H1 (cell line): ENCODE measurements around the gene COL4A3.

ENCODE experiments used
- CHD2 ChIP-seq: IDR thresholded peaks from 2 replicates; pipeline ENCODE4 v1.6.1; 2012; ENCODE audit warnings: low read length, improper control_type of control experiment
- GABPA ChIP-seq: IDR thresholded peaks from 2 replicates; pipeline ENCODE4 v1.6.1; 2011; ENCODE audit warnings: mild to moderate bottlenecking, low read length, moderate library complexity, borderline replicate concordance; ENCODE audit not compliant: insufficient read depth
- MAX ChIP-seq: IDR thresholded peaks from 2 replicates; pipeline ENCODE4 v1.6.1; 2012; ENCODE audit warnings: inconsistent platforms
- POLR2A ChIP-seq, 2 experiments: IDR thresholded peaks; 1 replicate in 1 of 2; 2 replicates in 1 of 2; pipeline ENCODE4 v1.6.1; 2011; ENCODE audit warnings: low read depth in 2 of 2, low read length in 2 of 2, mild to moderate bottlenecking in 2 of 2; ENCODE audit errors: control extremely low read depth in 1 of 2
- RFX5 ChIP-seq: IDR thresholded peaks from 2 replicates; pipeline ENCODE4 v1.6.1; 2011; ENCODE audit warnings: low read depth, low read length, improper control_type of control experiment, borderline replicate concordance
- TF ChIP-seq, protein P1 (sequence below), 3 experiments: IDR thresholded peaks; 1 replicate in 2 of 3; 2 replicates in 1 of 3; pipeline versions ENCODE4 v1.5.1 to v1.6.1; 2011; ENCODE audit warnings: low read length in 3 of 3, mild to moderate bottlenecking in 3 of 3, inconsistent platforms in 2 of 3, low read depth in 1 of 3, moderate library complexity in 1 of 3; ENCODE audit not compliant: insufficient read depth in 1 of 3; ENCODE audit errors: control extremely low read depth in 1 of 3

DNA sequence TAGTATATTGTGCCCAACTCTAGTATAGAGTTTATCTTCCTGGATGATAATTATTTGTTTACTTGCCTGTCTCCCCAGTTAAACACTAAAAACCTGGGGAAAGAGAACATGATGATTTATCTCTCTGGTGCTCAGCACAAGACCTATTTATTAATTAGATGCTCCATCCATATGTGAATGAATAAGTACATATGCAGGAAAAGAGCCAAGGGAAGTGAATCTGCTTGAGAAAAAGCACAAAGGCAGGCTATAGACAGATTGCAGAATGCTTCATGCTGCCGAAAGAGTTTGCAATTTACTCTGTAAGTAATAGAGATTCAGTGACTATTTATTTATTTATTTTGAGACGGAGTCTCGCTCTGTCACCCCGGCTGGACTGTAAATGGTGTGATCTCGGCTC, 123.3 kb downstream of the COL4A3 start:
- TF ChIP-seq MAX (no peak), GABPA (no peak), RFX5 (no peak), CHD2 (no peak), POLR2A (IDR thresholded peaks at IDR 0.05; ENCODE audit: control extremely low read depth in 1 of 2, low read depth in 2 of 2, low read length in 2 of 2) (no peak)
- TF ChIP-seq, protein P1, sequence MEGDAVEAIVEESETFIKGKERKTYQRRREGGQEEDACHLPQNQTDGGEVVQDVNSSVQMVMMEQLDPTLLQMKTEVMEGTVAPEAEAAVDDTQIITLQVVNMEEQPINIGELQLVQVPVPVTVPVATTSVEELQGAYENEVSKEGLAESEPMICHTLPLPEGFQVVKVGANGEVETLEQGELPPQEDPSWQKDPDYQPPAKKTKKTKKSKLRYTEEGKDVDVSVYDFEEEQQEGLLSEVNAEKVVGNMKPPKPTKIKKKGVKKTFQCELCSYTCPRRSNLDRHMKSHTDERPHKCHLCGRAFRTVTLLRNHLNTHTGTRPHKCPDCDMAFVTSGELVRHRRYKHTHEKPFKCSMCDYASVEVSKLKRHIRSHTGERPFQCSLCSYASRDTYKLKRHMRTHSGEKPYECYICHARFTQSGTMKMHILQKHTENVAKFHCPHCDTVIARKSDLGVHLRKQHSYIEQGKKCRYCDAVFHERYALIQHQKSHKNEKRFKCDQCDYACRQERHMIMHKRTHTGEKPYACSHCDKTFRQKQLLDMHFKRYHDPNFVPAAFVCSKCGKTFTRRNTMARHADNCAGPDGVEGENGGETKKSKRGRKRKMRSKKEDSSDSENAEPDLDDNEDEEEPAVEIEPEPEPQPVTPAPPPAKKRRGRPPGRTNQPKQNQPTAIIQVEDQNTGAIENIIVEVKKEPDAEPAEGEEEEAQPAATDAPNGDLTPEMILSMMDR (IDR thresholded peaks at IDR 0.05; ENCODE audit: control extremely low read depth in 1 of 3, insufficient read depth in 1 of 3, low read depth in 1 of 3, low read length in 3 of 3): no peak
